HepG2 (cell line): ENCODE measurements around the gene TMTC2. TPM values are rescaled to one million over a fixed set of nuclear protein-coding genes. Genes with fewer than 3 reads are reported as not detected.

Source experiments
- ATAC-seq: fragments of 200-7000 bp; cut with Tn5 transposase; 3 replicates; pipeline ENCODE4 v1.9.1; 2020; ENCODE audit warnings: mild to moderate bottlenecking, moderate library complexity
- BruUV-seq: library from RNA; stranded (reverse); fragments of 400-500 nt; replicated peaks from 2 replicates; lab custom pipeline; 2021; lab: Mats Ljungman, UMichigan
- CTCF ChIA-PET: fragments of 300-600 bp; formaldehyde crosslinking; extraction: SDS; loops from one replicate; lab custom pipeline; 2021; ENCODE audit warnings: low total read pairs, inconsistent platforms, low intra/inter-chr PET ratio; lab: Yijun Ruan, JAX
- POLR2A ChIA-PET: fragments of 350-600 bp; sonication (Branson Sonifier 250); formaldehyde crosslinking; loops from one replicate; lab custom pipeline; 2020; ENCODE audit warnings: antibody characterized with exemption, inconsistent platforms; lab: Yijun Ruan, JAX
- DNase-seq: peaks from one replicate; pipeline ENCODE4 v3.0.0-alpha.2; 2015; ENCODE audit warnings: low spot score
- FAIRE-seq: peaks from 3 replicates; lab custom pipeline; 2011; peaks lifted over from hg19 to GRCh38; lab: Jason Lieb, UNC
- H2AFZ ChIP-seq: one replicate; pipeline ENCODE4 v1.6.1; 2011; ENCODE audit warnings: low read length, inconsistent platforms
- H3K27ac ChIP-seq: fragments of 300-600 bp; 3 replicates; pipeline ENCODE4 v1.8.0; 2011; ENCODE audit warnings: mixed run types, mild to moderate bottlenecking, mixed read lengths, low read length, inconsistent platforms; ENCODE audit not compliant: insufficient read depth; ENCODE audit errors: extremely low read length
- H3K27me3 ChIP-seq, 2 experiments: fragments of 200-600 bp in 1 of 2; 2 replicates in 1 of 2; 3 replicates in 1 of 2; pipeline versions ENCODE4 v1.6.0 to v1.8.0; 2011; ENCODE audit warnings: low read length in 2 of 2, mild to moderate bottlenecking in 2 of 2, moderate library complexity in 2 of 2, inconsistent platforms in 1 of 2; ENCODE audit not compliant: insufficient read depth in 2 of 2, control insufficient read depth in 1 of 2
- H3K36me3 ChIP-seq, 2 experiments: fragments of 200-600 bp in 1 of 2; replicated peaks in 1 of 2; 2 replicates in 1 of 2; 3 replicates in 1 of 2; pipeline versions ENCODE4 v1.5.1 to v1.8.0; 2011; ENCODE audit warnings: low read length in 2 of 2, inconsistent platforms in 1 of 2; ENCODE audit not compliant: insufficient read depth in 2 of 2, control insufficient read depth in 1 of 2
- H3K4me1 ChIP-seq: 2 replicates; pipeline ENCODE4 v1.5.1; 2012; ENCODE audit warnings: low read length, inconsistent platforms; ENCODE audit not compliant: insufficient read depth
- H3K4me2 ChIP-seq: 2 replicates; pipeline ENCODE4 v1.6.0; 2011; ENCODE audit warnings: low read depth, low read length, inconsistent platforms
- H3K4me3 ChIP-seq, 3 experiments: fragments of 200-600 bp in 1 of 3; sonication (generic), shearing (Covaris generic) in 1 of 3; replicated peaks in 1 of 3; 2 replicates each; pipeline ENCODE4 v1.5.1; 2011 to 2016; ENCODE audit warnings: low read length in 3 of 3, inconsistent platforms in 2 of 3, low read depth in 2 of 3, mild to moderate bottlenecking in 2 of 3, control low read depth in 1 of 3, mixed read lengths in 1 of 3; ENCODE audit not compliant: insufficient read depth in 1 of 3
- H3K79me2 ChIP-seq: one replicate; pipeline ENCODE4 v1.6.1; 2011; ENCODE audit warnings: low read length, inconsistent platforms; ENCODE audit not compliant: insufficient read depth
- H3K9ac ChIP-seq: 2 replicates; pipeline ENCODE4 v1.6.0; 2011; ENCODE audit warnings: mild to moderate bottlenecking, low read depth, low read length, inconsistent platforms; ENCODE audit not compliant: insufficient read depth
- H3K9me3 ChIP-seq: 2 replicates; pipeline ENCODE4 v1.5.1; 2012; ENCODE audit warnings: mild to moderate bottlenecking, low read length
- H4K20me1 ChIP-seq: 2 replicates; pipeline ENCODE4 v1.6.0; 2011; ENCODE audit warnings: inconsistent platforms, mild to moderate bottlenecking, low read length, moderate library complexity; ENCODE audit not compliant: insufficient read depth
- BRCA1 ChIP-seq: sonication (generic); formaldehyde crosslinking; IDR thresholded peaks from 2 replicates; pipeline ENCODE4 v1.4.0; 2020; ENCODE audit warnings: missing genetic modification reagents
- FOSL2 ChIP-seq: sonication (generic); formaldehyde crosslinking; IDR thresholded peaks from 2 replicates; pipeline ENCODE4 v1.4.0; 2020; ENCODE audit warnings: missing genetic modification reagents
- HNRNPLL ChIP-seq: fragments of 200-400 bp; formaldehyde crosslinking; IDR thresholded peaks from 2 replicates; pipeline ENCODE4 v1.6.1; 2017; ENCODE audit warnings: mild to moderate bottlenecking, low read depth, low read length; ENCODE audit not compliant: poor library complexity, severe bottlenecking
- TBX2 ChIP-seq: sonication (generic); formaldehyde crosslinking; IDR thresholded peaks from 2 replicates; pipeline ENCODE4 v1.5.0; 2020; ENCODE audit warnings: missing genetic modification reagents, mild to moderate bottlenecking, borderline replicate concordance
- WGBS: methylation state at CpG from one replicate; pipeline ENCODE4 v1.1.6; 2017; ENCODE audit warnings: low lambda C conversion rate; 5-methylcytosine and 5-hydroxymethylcytosine counted together
- in situ Hi-C: cut with HindIII; loops from 2 replicates; pipeline ENCODE4 v1.10.0; 2017; ENCODE audit warnings: low pct_unique_long_range_greater_than_20kb; ENCODE audit not compliant: extremely low pct_ligation_motif_present
- intact Hi-C: fragments of 100-400 bp; cut with micrococcal nuclease; formaldehyde crosslinking; loops from one replicate; pipeline ENCODE4 v1.10.0; 2022; ENCODE audit not compliant: unreplicated experiment
- polyA plus RNA-seq, 8 experiments: library from polyadenylated mRNA; depleted of rRNA in 3 of 8; stranded (reverse) in 7 of 8; unstranded in 1 of 8; fragments of >200 nt; fragmentation: Illumina TruSeq in 4 of 8; extraction: Trizol in 4 of 8; gene quantifications; 2 replicates each; pipeline versions ENCODE4 v1.2.1 to v1.2.3, GENCODE V29; 2011 to 2016; ENCODE audit warnings: low read depth in 4 of 8, missing spikeins in 1 of 8, mixed read lengths in 1 of 8; ENCODE audit not compliant: insufficient read depth in 1 of 8
- total RNA-seq, 5 experiments: library from RNA; depleted of rRNA; stranded (reverse); fragments of >200 nt; fragmentation: Illumina TruSeq; extraction: Trizol; gene quantifications; 2 replicates each; pipeline ENCODE4 v1.2.3, GENCODE V29; 2016; ENCODE audit warnings: low read depth in 1 of 5
- TF ChIP-seq, protein P1 (sequence below): sonication (generic); formaldehyde crosslinking; IDR thresholded peaks from 2 replicates; pipeline ENCODE4 v1.4.0; 2020; ENCODE audit warnings: mild to moderate bottlenecking, missing genetic modification reagents
- TF ChIP-seq, protein P2 (sequence below): sonication (generic); formaldehyde crosslinking; IDR thresholded peaks from 2 replicates; pipeline ENCODE4 v1.5.0; 2020; ENCODE audit warnings: missing genetic modification reagents

TMTC2 gene
- total and polyA plus RNA-seq, 2 of the 13 experiments (the other 11 are each of a cell fraction or from before 2014, with no cell fraction given), result 0.55 to 0.63 TPM

DNA sequence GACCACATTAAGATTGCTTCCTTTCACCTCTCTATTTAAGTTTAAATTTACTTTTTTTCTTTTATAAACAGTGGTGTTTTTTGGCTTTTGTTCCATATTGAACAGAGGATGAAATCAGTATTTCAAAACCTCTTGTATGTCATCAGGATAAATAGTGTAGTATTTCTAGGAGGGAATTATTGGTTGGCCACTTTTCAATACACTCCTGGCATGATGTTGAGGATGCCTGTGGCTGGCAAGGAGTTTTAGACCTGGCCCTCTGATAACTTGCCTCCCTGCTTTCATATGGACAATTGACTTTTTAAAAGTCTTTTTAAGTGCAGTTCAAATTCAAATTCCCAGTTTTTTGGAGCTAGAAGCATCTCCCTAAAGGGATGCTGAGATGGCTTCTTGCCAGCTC is 9.8 kb downstream of the TMTC2 start (continued):
- TF ChIP-seq, protein P1, sequence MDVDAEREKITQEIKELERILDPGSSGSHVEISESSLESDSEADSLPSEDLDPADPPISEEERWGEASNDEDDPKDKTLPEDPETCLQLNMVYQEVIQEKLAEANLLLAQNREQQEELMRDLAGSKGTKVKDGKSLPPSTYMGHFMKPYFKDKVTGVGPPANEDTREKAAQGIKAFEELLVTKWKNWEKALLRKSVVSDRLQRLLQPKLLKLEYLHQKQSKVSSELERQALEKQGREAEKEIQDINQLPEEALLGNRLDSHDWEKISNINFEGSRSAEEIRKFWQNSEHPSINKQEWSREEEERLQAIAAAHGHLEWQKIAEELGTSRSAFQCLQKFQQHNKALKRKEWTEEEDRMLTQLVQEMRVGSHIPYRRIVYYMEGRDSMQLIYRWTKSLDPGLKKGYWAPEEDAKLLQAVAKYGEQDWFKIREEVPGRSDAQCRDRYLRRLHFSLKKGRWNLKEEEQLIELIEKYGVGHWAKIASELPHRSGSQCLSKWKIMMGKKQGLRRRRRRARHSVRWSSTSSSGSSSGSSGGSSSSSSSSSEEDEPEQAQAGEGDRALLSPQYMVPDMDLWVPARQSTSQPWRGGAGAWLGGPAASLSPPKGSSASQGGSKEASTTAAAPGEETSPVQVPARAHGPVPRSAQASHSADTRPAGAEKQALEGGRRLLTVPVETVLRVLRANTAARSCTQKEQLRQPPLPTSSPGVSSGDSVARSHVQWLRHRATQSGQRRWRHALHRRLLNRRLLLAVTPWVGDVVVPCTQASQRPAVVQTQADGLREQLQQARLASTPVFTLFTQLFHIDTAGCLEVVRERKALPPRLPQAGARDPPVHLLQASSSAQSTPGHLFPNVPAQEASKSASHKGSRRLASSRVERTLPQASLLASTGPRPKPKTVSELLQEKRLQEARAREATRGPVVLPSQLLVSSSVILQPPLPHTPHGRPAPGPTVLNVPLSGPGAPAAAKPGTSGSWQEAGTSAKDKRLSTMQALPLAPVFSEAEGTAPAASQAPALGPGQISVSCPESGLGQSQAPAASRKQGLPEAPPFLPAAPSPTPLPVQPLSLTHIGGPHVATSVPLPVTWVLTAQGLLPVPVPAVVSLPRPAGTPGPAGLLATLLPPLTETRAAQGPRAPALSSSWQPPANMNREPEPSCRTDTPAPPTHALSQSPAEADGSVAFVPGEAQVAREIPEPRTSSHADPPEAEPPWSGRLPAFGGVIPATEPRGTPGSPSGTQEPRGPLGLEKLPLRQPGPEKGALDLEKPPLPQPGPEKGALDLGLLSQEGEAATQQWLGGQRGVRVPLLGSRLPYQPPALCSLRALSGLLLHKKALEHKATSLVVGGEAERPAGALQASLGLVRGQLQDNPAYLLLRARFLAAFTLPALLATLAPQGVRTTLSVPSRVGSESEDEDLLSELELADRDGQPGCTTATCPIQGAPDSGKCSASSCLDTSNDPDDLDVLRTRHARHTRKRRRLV, result no peak
- TF ChIP-seq TBX2 (CRISPR knock-in tag), result no peak
- TF ChIP-seq, all 625 proteins: peak for 0

DNA sequence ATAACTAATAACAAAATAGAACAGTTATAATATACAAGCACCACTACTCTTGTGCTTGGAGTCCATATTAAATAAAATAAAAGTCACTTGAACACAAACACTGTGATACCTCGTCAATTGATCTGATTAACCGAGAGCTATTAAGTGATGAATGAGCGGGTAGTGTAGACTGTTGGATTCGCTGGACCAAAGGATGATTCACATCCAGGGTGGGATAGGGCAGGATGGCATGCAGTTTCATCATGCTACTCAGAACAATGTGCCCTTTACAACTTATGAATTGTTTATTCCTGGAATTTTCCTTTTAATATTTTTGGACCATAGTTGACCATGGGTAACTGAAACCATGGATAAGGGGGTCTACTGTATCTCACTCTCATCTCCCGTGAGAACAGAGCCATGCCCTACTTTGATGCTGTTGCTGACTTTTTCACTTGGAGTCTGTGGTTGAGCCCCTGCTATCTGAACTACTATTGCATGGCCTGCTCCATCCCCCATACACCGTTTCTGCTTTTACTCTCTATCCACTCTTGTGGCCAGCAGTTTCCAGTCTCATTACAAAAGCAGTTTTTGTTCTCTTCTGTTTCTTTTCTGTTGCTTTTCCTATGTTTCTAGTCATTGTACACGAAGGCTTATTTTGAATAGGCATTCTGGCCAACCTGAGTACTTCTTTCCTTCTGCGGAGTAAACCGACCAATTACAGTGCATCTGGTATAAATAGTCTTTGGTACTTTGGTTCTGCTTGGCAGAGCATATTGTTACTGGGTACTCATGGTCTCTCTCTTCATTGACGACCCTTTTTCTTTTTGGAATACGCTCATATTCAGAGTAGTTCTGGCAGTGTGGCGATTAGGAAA is 12.2 kb downstream of the TMTC2 start:
- H3K27ac ChIP-seq, result no peak overlapping the region
- H2AFZ ChIP-seq, result no peak overlapping the region
- H3K4me2 ChIP-seq, result no peak overlapping the region
- no peaks in the 10 kb centered on the region for H4K20me1 ChIP-seq
- CTCF ChIA-PET, result no interaction called here
- in situ Hi-C loops, result loop anchor here (25.0 kb wide), 1 partner anchor 1113 kb away; no protein-coding TSS in a partner anchor
- no peak overlapping the region for H3K4me3 ChIP-seq
- BruUV-seq, result no TSS peak
- ATAC-seq (no peak), DNase-seq (no peak), FAIRE-seq (no peak)
- H3K9me3 ChIP-seq, result no peaks in the 10 kb centered on the region
- H3K79me2 ChIP-seq, result no peaks in the 10 kb centered on the region
- WGBS, result 20% methylated on average over 12 of the region's 12 CpGs
- H3K9ac ChIP-seq, result no peak overlapping the region
- no peaks in the 10 kb centered on the region for H3K36me3 ChIP-seq
- TF ChIP-seq HNRNPLL (no peak), BRCA1 (CRISPR knock-in tag) (no peak), FOSL2 (CRISPR knock-in tag) (peak; percentile 21; the same call in 1 of the 2 replicates)
- TF ChIP-seq, protein P2, sequence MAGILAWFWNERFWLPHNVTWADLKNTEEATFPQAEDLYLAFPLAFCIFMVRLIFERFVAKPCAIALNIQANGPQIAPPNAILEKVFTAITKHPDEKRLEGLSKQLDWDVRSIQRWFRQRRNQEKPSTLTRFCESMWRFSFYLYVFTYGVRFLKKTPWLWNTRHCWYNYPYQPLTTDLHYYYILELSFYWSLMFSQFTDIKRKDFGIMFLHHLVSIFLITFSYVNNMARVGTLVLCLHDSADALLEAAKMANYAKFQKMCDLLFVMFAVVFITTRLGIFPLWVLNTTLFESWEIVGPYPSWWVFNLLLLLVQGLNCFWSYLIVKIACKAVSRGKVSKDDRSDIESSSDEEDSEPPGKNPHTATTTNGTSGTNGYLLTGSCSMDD (CRISPR knock-in tag), result no peak
- POLR2A ChIA-PET, result no interaction called here
- intact Hi-C loops, result no loop called here
- H3K4me1 ChIP-seq, result no peaks in the 10 kb centered on the region
- no peaks in the 10 kb centered on the region for H3K27me3 ChIP-seq
